Measurements from ENCODE around the gene CDC37. TPM values are rescaled to one million over a fixed set of nuclear protein-coding genes. Genes with fewer than 3 reads are reported as not detected.
A peak's percentile ranks its signal among the peaks of the same experiment; 100 is the strongest.

The CDC37 gene
- total RNA-seq, 1 donor from 2014 or later: 300 TPM

GRCh38 chr19:10361569-10362011, 41.8 kb downstream of the CDC37 start:
- no peak for DNase-seq (ENCODE audit: low spot score)
- Mint-ChIP-seq H3K27ac (no peak overlapping the region), H3K27me3 (ENCODE audit: low read depth) (no peaks in the 10 kb centered on the region), H3K4me1 (ENCODE audit: low read depth) (no peaks in the 10 kb centered on the region), H3K9me3 (no peaks in the 10 kb centered on the region), H3K36me3 (ENCODE audit: low read depth) (peaks cover 55% of the 10 kb centered on the region), H3K4me3 (ENCODE audit: low read depth) (no peak overlapping the region)
- intact Hi-C loops (cut with micrococcal nuclease): no loop called here

- DNase-seq (ENCODE audit: low spot score): no peak
- Mint-ChIP-seq H3K4me1 (ENCODE audit: low read depth) (no peaks in the 10 kb centered on the region), H3K27me3 (ENCODE audit: low read depth) (no peaks in the 10 kb centered on the region), H3K4me3 (ENCODE audit: low read depth) (no peak overlapping the region), H3K27ac (no peak overlapping the region), H3K9me3 (no peaks in the 10 kb centered on the region), H3K36me3 (ENCODE audit: low read depth) (peaks cover 61% of the 10 kb centered on the region)
- intact Hi-C loops (cut with micrococcal nuclease): no loop called here
These were observed 46.9 kb downstream of the CDC37 start for GRCh38 chr19:10356431-10356830.

GRCh38 chr19:10353793-10354391, 49.5 kb downstream of the CDC37 start:
- intact Hi-C loops (cut with micrococcal nuclease): no loop called here
- Mint-ChIP-seq H3K27me3 (ENCODE audit: low read depth) (no peaks in the 10 kb centered on the region), H3K4me1 (ENCODE audit: low read depth) (no peaks in the 10 kb centered on the region), H3K27ac (no peak overlapping the region), H3K36me3 (ENCODE audit: low read depth) (peaks cover 47% of the 10 kb centered on the region), H3K9me3 (no peaks in the 10 kb centered on the region), H3K4me3 (ENCODE audit: low read depth) (no peak overlapping the region)
- peak; percentile 30 for DNase-seq (ENCODE audit: low spot score)

GRCh38 chr19:10352764-10353671, 50.3 kb downstream of the CDC37 start:
- no peak for DNase-seq (ENCODE audit: low spot score)
- intact Hi-C loops (cut with micrococcal nuclease): no loop called here
- Mint-ChIP-seq H3K9me3 (no peaks in the 10 kb centered on the region), H3K27ac (no peak overlapping the region), H3K27me3 (ENCODE audit: low read depth) (no peaks in the 10 kb centered on the region), H3K36me3 (ENCODE audit: low read depth) (peaks cover 45% of the 10 kb centered on the region), H3K4me1 (ENCODE audit: low read depth) (no peaks in the 10 kb centered on the region), H3K4me3 (ENCODE audit: low read depth) (no peak overlapping the region)

GRCh38 chr19:10346509-10346908, 56.8 kb downstream of the CDC37 start:
- no peak for DNase-seq (ENCODE audit: low spot score)
- intact Hi-C loops (cut with micrococcal nuclease): no loop called here
- no peaks in the 10 kb centered on the region for H3K27me3 Mint-ChIP-seq (ENCODE audit: low read depth)
- no peaks in the 10 kb centered on the region for H3K4me1 Mint-ChIP-seq (ENCODE audit: low read depth)
- no peak overlapping the region for H3K4me3 Mint-ChIP-seq (ENCODE audit: low read depth)
- peaks cover 5% of the 10 kb centered on the region for H3K36me3 Mint-ChIP-seq (ENCODE audit: low read depth)
- H3K27ac Mint-ChIP-seq: no peak overlapping the region
- no peaks in the 10 kb centered on the region for H3K9me3 Mint-ChIP-seq

- intact Hi-C loops (cut with micrococcal nuclease): no loop called here
- H3K27me3 Mint-ChIP-seq (ENCODE audit: low read depth): no peaks in the 10 kb centered on the region
- no peak overlapping the region for H3K27ac Mint-ChIP-seq
- DNase-seq (ENCODE audit: low spot score): no peak
- H3K9me3 Mint-ChIP-seq: no peaks in the 10 kb centered on the region
- peaks cover 7% of the 10 kb centered on the region for H3K4me1 Mint-ChIP-seq (ENCODE audit: low read depth)
- H3K36me3 Mint-ChIP-seq (ENCODE audit: low read depth): no peaks in the 10 kb centered on the region
- H3K4me3 Mint-ChIP-seq (ENCODE audit: low read depth): no peak overlapping the region
These were observed 58.6 kb downstream of the CDC37 start for GRCh38 chr19:10344780-10345179.

DNA sequence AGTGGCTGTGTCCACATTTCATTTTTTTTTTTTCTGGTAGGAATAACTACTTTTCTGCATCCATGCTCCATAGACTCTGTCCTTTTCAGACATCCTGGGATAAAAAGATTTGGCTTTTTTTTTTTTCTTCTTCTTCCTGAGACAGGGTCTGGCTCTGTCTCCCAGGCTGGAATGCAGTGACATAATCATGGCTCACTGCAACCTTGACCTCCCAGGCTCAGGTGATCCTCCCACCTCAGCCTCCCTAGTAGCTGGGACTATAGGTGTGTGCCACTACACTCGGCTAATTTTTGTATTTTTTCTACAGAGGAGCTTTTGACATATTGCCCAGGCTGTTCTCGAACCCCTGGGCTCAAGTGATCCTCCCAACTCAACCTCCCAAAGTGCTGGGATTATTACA, 59.8 kb downstream of the CDC37 start:
- Mint-ChIP-seq H3K36me3 (ENCODE audit: low read depth) (no peaks in the 10 kb centered on the region), H3K27me3 (ENCODE audit: low read depth) (no peaks in the 10 kb centered on the region), H3K4me1 (ENCODE audit: low read depth) (peaks cover 16% of the 10 kb centered on the region), H3K27ac (no peak overlapping the region), H3K4me3 (ENCODE audit: low read depth) (no peak overlapping the region), H3K9me3 (no peaks in the 10 kb centered on the region)
- DNase-seq (ENCODE audit: low spot score): no peak
- intact Hi-C loops (cut with micrococcal nuclease): no loop called here

Other genes with a start within 250 kb of the CDC37 start
- gene DNMT1, start 208.6 kb downstream of the CDC37 start, total RNA-seq: 367 and 370 TPM in 2 replicates
- 10.1 and 10.8 TPM in 2 replicates for gene S1PR2, start 172.2 kb downstream of the CDC37 start, total RNA-seq
- 133 and 135 TPM in 2 replicates for gene MRPL4, start 151.3 kb downstream of the CDC37 start, total RNA-seq
- gene ICAM1, start 132.4 kb downstream of the CDC37 start, total RNA-seq: 75.3 and 75.7 TPM in 2 replicates
- 1.4 and 1.6 TPM in 2 replicates for gene ICAM4, start 116.6 kb downstream of the CDC37 start, total RNA-seq
- gene ICAM5, start 113.6 kb downstream of the CDC37 start, total RNA-seq: 2.6 and 3.5 TPM in 2 replicates
- gene ZGLP1, start 93.7 kb downstream of the CDC37 start, total RNA-seq: 3.2 and 3.5 TPM in 2 replicates
- 16.8 and 18.0 TPM in 2 replicates for gene FDX2, start 87.5 kb downstream of the CDC37 start, total RNA-seq
- 90.3 and 91.1 TPM in 2 replicates for gene RAVER1, start 70.0 kb downstream of the CDC37 start, total RNA-seq
- gene ICAM3, start 63.9 kb downstream of the CDC37 start, total RNA-seq: 115 and 116 TPM in 2 replicates
- 250 TPM in 2 replicates for gene TYK2, start 23.0 kb downstream of the CDC37 start, total RNA-seq
- 105 TPM in 2 replicates for gene PDE4A, start 17.0 kb upstream of the CDC37 start, total RNA-seq
- gene KEAP1, start 99.8 kb upstream of the CDC37 start, total RNA-seq: 75.2 and 76.1 TPM in 2 replicates
- gene S1PR5, start 113.9 kb upstream of the CDC37 start, total RNA-seq: 0.23 TPM in 1 of 2 replicates, not detected in the other
- gene ATG4D, start 140.4 kb upstream of the CDC37 start, total RNA-seq: 34.1 and 37.2 TPM in 2 replicates
- 66.7 and 69.5 TPM in 2 replicates for gene KRI1, start 162.5 kb upstream of the CDC37 start, total RNA-seq
- gene CDKN2D, start 165.4 kb upstream of the CDC37 start, total RNA-seq: 45.9 and 46.9 TPM in 2 replicates
- gene AP1M2, start 183.8 kb upstream of the CDC37 start, total RNA-seq: not detected in 2 replicates
- gene SLC44A2, start 222.0 kb upstream of the CDC37 start, total RNA-seq: 83.0 and 87.4 TPM in 2 replicates